ENCODE data around the gene LPP. TPM values are rescaled to one million over a fixed set of nuclear protein-coding genes. Genes with fewer than 3 reads are reported as not detected.

The LPP gene
- total and polyA plus RNA-seq, 2 of the 13 experiments (the other 11 are each of a cell fraction or from before 2014, with no cell fraction given) = 19.2 to 29.9 TPM

DNA sequence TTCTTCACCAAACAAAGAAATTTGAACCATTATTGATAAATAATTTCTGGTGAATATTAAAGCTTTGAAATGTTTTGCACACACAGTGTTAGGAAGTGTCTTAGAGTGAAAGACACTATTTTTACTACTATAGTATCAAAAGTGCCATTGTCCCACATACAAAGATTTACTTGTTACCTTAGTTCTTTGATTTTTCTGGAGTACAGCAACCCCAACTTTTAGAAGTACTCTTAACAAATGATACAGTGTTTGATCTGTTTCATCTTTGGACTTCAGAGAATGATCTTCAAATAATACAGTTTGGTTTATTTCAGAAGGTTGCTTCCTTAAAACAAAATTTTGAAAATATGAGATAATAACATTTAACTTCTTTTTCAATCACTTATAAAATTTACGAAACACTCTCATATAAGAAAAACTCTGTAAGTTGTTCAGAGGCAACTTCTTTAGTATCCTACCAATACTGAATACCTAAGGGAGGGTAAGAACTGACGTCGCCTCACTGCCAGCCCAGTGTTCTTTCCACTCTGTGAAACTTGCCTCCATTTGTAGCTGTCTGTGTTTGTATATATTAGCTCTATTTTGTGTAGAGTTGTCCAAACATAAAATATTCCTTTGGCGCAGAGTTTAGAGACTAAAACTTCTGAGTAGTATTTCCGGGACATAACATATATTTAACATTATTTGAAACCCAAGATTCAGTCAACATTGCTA, 464.2 kb downstream of the LPP start (continued):
- no peak for TF ChIP-seq ZNF562 (CRISPR knock-in tag; IDR thresholded peaks at IDR 0.05; ENCODE audit: borderline replicate concordance)

- no peaks in the 10 kb centered on the region for H3K36me3 ChIP-seq (replicated peaks in 1 of 2; ENCODE audit: control insufficient read depth in 1 of 2, insufficient read depth in 2 of 2, low read length in 2 of 2)
- no peak for DNase-seq (ENCODE audit: low spot score)
Measured at GRCh38 chr3:188620752-188621151, 466.8 kb downstream of the LPP start.

More at GRCh38 chr3:188620752-188621151, 466.8 kb downstream of the LPP start:
- H3K4me2 ChIP-seq (ENCODE audit: low read depth, low read length) = no peak overlapping the region
- peaks cover 40% of the 10 kb centered on the region for H3K4me1 ChIP-seq (ENCODE audit: insufficient read depth, low read length)
- H3K27ac ChIP-seq (ENCODE audit: extremely low read length, insufficient read depth, low read length) = no peak overlapping the region
- no peak overlapping the region for H3K9ac ChIP-seq (ENCODE audit: insufficient read depth, low read depth, low read length)
- in situ Hi-C loops (cut with HindIII; ENCODE audit: extremely low pct_ligation_motif_present, low pct_unique_long_range_greater_than_20kb) (no loop called here), intact Hi-C loops (cut with micrococcal nuclease; ENCODE audit: unreplicated experiment) (no loop called here)
- no peaks in the 10 kb centered on the region for H3K9me3 ChIP-seq (ENCODE audit: low read length)
- H2AFZ ChIP-seq (ENCODE audit: low read length) = no peak overlapping the region
- ChIA-PET CTCF (ENCODE audit: low intra/inter-chr PET ratio, low total read pairs) (no interaction called here), POLR2A (no interaction called here)
- WGBS (ENCODE audit: low lambda C conversion rate) = 97% methylated on average over 2 of the region's 2 CpGs
- H3K27me3 ChIP-seq (ENCODE audit: control insufficient read depth in 1 of 2, insufficient read depth in 2 of 2, low read length in 2 of 2) = no peaks in the 10 kb centered on the region
- H3K4me3 ChIP-seq (replicated peaks in 1 of 3; ENCODE audit: insufficient read depth in 1 of 3, low read depth in 2 of 3, low read length in 3 of 3) = no peak overlapping the region
- no peak for FAIRE-seq
- no peak for ATAC-seq
- BruUV-seq (replicated peaks) = no TSS peak
- no peaks in the 10 kb centered on the region for H4K20me1 ChIP-seq (ENCODE audit: insufficient read depth, low read length)
- H3K79me2 ChIP-seq (ENCODE audit: insufficient read depth, low read length) = no peaks in the 10 kb centered on the region
- no peak for TF ChIP-seq ZNF382 (CRISPR knock-in tag; IDR thresholded peaks at IDR 0.05; ENCODE audit: borderline replicate concordance)
- no peak for TF ChIP-seq PBX2 (CRISPR knock-in tag; IDR thresholded peaks at IDR 0.05)
- TF ChIP-seq CC2D1A (CRISPR knock-in tag; IDR thresholded peaks at IDR 0.05) = no peak
- no peak for TF ChIP-seq ZNF343 (CRISPR knock-in tag; IDR thresholded peaks at IDR 0.05)
- no peak for TF ChIP-seq ZNF205 (CRISPR knock-in tag; IDR thresholded peaks at IDR 0.05)
- no peak for TF ChIP-seq SNAPC2 (CRISPR knock-in tag; IDR thresholded peaks at IDR 0.05)
- TF ChIP-seq XBP1 (CRISPR knock-in tag; IDR thresholded peaks at IDR 0.05) = no peak
- no peak for TF ChIP-seq ZNF281 (CRISPR knock-in tag; IDR thresholded peaks at IDR 0.05; ENCODE audit: borderline replicate concordance)
- TF ChIP-seq ZNF564 (CRISPR knock-in tag; IDR thresholded peaks at IDR 0.05) = no peak
- TF ChIP-seq, protein P1, sequence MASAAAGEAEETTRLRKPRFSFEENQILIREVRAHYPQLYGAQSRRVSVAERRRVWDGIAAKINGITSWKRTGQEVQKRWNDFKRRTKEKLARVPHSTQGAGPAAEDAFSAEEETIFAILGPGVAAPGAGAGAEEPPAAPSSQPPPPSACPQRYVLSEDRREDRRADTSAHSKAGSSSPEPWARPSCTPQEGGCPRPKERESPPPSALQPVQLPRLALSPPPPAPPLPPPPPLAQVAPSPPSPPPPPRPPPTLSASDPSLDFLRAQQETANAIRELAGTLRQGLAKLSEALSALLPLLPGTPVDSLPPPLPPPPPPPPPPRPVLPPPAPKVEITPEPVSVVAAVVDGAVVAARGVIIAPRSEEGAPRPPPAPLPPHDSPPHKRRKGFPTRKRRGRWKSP (CRISPR knock-in tag; IDR thresholded peaks at IDR 0.05) = no peak
- TF ChIP-seq ETV5 (CRISPR knock-in tag; IDR thresholded peaks at IDR 0.05; ENCODE audit: borderline replicate concordance) = no peak
- TF ChIP-seq ZNF275 (CRISPR knock-in tag; IDR thresholded peaks at IDR 0.05; ENCODE audit: borderline replicate concordance) = no peak
